ENCODE measurements around the gene MSI2. TPM values are rescaled to one million over a fixed set of nuclear protein-coding genes. Genes with fewer than 3 reads are reported as not detected.

Gene MSI2
- polyA plus RNA-seq, 3 donors = 82.8 to 94.6 (median 84.0) TPM

GRCh38 chr17:57338257-57338914 lies 82.1 kb downstream of the MSI2 start:
- no peak for DNase-seq (ENCODE audit: low read depth in 3 of 3, low spot score in 2 of 3)

GRCh38 chr17:57340160-57340981 lies 84.0 kb downstream of the MSI2 start:
- no peak for DNase-seq (ENCODE audit: low read depth in 3 of 3, low spot score in 2 of 3)

DNA sequence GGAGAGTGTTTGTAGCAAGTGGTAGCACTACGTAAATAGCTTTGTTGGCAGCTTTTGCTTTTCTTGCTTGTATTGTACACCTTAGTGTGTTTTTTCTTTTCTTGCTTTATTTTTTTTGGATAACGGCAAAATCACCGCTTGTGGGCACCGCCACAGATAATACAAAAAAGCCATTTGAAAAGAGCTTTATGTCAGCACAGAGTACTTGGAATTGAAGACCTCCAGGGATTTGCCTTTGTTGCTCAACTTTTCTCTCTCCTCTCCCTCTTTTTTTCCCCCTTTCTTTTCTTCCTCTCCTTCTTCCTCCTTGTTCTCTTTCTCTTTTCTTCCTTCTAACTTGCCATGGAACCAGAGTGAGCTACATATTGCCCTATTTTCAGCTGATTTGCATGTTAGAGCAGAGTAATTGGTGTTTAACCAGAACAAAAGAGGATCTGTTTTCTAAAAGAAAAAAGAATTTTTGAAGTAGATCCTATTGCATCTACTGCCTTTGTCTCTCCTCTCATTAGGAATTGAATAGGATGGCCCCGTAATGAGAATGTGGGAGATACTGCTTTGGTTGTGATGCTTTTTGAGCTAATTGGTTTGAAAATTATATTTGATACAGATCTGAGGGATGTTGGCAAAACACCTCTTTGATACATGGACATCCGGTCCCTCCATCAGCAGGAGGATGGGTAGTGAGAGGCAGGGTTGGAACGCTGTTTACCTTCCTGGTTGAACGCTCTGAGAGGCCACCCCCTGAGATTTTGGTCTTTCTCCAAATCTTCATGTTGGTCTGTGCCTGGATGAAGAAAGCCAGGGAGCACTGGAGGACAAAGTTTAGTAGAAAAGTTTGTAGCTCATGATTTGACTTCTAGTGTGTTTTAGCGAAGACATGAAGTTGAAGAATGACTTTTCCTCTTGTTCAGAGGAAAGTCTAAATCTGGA lies 85.6 kb downstream of the MSI2 start:
- no peak for DNase-seq (ENCODE audit: low read depth in 3 of 3, low spot score in 2 of 3)

DNA sequence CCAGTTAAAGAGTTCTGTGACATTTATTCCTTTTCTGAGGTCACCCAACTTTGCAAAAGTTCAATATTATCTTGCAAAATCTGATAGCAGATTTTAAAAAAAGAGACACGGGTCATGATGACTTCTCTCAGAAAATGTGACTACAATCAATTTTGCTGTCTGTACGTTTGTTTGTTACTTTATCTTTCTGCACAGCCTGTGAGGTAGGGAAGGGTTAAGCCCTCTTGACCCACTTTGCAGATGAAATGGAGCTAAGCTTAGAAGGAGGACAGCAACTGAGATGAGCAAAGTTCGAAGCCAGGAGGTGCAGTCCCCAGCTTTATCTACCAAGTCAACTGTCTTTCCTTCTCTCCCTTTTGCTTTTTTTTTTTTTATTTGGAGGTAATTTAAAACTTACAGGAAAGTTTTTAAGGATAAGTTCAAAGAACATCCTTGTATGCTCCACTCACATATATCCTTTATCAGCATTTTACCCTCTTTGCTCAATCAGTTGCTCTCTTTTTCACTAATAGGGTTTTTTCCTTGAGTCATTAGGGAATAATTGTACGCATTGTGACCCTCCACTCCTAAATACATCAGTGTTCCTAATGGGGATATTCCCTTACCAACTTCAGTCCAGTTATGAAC lies 86.8 kb downstream of the MSI2 start:
- DNase-seq (ENCODE audit: low read depth in 3 of 3, low spot score in 2 of 3) = no peak

DNA sequence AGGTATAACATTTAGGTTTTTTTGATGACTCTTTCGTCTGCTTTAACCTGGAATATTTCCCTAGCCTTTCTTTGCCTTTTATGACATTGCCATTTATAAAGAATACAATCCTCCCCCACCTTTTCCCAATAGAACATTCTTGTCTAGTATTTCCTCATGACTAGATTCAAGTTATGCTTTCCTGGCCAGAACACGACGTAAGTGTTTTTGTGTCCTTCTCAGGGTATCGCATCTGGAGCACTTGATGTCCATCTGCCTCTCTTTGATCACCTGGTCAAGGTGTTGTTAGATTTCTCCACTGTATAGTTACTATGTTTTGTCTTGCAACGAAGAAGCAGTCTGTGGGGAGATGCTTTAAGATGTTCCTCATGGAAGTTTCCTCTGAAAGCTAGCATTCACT lies 87.4 kb downstream of the MSI2 start:
- DNase-seq (ENCODE audit: low read depth in 3 of 3, low spot score in 2 of 3) = no peak

DNA sequence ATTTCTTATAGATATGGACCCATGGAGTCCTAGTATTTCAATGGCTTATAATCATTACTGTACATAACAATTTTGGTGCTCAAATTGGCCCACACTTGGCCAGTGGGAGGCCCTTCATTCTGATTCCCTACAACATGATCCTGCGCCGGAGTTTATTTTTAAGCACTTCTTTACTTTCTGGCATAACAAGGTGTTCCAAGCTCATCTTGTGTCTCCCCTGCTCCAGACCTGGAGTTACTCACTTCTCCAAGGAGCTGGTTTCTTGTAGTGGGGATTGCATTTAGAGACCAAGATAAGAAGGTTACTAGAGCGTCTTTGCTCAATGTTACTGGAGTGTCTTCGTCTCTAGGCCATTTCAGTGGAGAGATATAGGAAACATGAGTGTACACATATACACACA lies 87.9 kb downstream of the MSI2 start:
- DNase-seq (ENCODE audit: low read depth in 3 of 3, low spot score in 2 of 3) = no peak

DNA sequence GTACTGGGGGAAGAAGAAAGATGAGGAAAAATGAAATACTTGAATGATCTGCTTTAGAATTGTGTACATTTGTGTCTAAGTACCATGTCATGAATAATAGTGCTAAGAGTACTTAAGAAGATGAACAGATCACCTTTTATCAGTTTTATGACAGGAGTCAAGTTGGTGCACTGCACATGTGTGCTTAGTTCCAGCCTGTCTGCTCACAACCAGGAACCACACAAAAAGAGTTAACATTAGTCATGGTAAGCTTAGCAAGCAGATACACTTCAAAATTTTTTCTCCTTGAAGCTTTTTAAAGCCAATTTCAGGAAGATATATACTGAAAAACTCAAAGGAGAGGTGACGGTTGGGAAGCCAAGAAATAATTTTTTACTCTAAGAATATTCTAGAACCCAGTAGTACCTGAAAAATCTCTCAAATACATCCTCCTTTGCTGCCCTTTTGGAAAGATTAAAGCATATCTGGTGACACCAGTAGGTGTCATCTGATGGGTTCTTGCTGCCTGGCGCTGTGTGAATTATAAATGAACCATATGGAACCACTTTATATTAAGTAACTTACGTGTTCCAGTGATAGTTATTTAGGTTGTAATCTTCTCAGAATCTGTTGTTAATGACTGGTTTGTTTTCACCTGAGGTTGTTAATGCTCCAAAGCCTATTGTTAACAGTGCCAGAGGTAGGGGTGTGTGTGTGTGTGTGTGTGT lies 93.4 kb downstream of the MSI2 start:
- no peak for DNase-seq (ENCODE audit: low read depth in 3 of 3, low spot score in 2 of 3)

DNA sequence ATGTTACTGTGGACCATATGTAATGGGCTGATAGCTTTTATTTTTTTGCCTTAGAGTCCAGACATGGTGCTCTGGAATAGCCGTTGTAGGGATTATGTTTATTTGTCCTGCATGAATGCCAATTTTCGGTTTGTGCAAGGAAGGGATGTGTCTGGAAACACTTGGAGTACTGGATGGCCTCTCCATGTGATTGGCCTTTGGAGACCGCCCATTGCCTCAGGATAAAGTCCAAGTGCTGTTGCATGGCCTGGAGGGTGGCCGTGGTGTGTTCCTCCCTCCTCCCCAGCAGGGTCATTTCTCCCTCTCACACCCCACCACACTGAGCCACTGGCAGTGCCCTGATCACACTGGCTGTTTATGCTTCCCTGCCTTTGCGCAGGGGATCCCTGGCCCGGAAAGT lies 93.9 kb downstream of the MSI2 start:
- no peak for DNase-seq (ENCODE audit: low read depth in 3 of 3, low spot score in 2 of 3)

- DNase-seq (ENCODE audit: low read depth in 3 of 3, low spot score in 2 of 3) = no peak
These were observed 96.4 kb downstream of the MSI2 start for GRCh38 chr17:57352665-57353175.

DNA sequence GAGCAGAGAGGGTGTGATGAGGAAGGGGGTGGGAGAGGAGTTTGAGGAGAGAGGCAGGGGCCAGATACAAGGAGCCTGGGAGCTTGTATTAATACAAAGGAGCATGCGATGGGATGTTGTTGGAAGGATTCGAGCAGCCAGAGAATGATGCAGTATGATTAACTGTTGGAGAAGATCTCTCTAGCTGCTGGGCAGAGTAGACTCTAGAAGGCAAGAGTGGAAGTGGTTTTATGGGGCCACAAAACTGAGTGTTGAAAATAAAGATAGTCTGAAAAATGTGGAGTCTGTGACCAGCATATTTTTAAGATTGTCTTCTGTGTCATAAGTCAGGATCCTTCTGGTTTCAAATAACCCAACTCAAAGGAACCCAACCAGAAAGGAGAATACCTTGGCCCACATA lies 98.3 kb downstream of the MSI2 start:
- DNase-seq (ENCODE audit: low read depth in 3 of 3, low spot score in 2 of 3) = no peak

DNA sequence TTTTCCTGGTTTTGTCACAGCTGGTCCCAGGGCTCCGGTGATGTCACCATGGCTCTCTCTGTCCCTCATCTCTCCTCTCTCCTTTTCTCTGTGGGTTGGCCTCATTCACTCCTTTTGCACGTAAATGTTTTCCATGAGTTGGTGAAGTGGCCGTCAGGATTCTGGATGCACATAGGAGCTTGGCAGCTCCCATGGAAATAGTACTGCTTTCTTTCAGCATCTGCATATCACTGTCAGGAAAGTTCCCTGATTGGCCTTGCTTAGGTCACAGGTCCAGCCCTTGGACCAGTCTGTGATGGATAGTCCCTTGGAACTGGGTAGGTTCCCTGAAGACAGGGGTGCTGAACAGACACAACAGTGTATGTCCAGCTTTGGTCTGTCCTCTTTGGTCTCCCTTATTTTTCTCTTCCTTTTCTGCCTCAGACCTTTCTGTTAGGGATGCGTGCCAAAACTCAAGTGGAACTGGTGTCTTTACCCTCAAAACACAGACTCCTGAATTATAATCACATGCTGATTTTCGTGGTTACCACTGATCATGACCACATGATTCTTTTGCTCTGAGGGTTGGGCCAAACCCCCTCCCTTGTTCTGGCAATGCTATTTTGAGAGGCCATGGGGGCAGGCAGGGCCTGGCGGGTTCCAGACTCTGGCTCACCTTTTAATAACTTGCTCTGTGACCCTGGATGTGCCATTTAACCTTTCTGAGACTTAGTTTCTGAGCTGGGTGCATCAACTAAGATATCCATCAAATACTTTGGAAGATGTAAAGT lies 99.0 kb downstream of the MSI2 start:
- no peak for DNase-seq (ENCODE audit: low read depth in 3 of 3, low spot score in 2 of 3)

DNA sequence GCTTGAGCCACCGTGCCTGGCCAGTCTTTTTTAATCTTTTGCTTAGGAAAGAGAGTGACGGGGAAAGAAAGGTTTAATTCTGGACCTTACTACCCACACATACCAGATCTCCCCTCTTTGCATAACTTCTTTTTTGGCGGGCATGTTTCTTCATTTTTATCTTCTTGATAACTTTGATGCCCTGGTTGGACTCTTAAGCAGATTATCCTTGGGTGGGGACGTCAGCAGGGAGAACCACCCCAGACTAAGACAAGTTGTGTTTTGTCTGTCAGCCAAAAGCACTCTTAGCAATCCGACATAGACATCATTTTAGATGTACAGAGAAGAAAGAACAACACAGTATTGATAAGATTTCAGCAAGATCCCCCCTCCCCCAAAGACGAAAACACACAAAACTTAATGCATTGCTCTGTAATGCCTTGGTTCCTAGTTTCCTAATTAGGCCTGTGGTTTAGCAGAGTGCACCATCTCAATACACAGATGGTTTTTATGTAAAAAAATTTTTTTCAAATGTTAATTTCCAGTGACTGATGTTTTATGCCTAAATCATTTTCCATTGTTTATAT lies 99.9 kb downstream of the MSI2 start:
- no peak for DNase-seq (ENCODE audit: low read depth in 3 of 3, low spot score in 2 of 3)

- no peak for DNase-seq (ENCODE audit: low read depth in 3 of 3, low spot score in 2 of 3)
These were observed 100.5 kb downstream of the MSI2 start for GRCh38 chr17:57356719-57357391.

DNA sequence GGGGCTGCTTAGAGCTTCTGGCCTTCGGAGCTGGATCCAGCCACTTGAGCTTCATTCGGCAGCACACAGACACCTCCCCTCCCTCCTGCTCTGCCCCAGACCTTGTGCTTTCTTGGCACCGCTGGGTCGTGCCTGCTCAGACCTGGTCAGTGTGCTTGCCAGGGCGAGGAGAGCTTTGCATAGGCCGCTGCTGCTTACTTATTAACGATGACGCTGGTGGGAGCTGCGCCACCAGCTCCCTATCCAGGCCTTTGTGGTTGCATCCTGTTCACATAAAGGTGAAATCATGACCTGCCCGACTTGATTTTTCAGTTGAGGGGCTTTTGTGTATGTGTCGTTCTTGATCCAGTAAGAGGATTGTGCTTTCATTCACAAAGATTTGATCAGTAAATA lies 101.1 kb downstream of the MSI2 start:
- DNase-seq (ENCODE audit: low read depth in 3 of 3, low spot score in 2 of 3) = no peak

- DNase-seq (ENCODE audit: low read depth in 3 of 3, low spot score in 2 of 3) = no peak
These were observed 101.6 kb downstream of the MSI2 start for GRCh38 chr17:57357830-57358430.

GRCh38 chr17:57360266-57360665 lies 103.9 kb downstream of the MSI2 start:
- DNase-seq (ENCODE audit: low read depth in 3 of 3, low spot score in 2 of 3) = no peak

- no peak for DNase-seq (ENCODE audit: low read depth in 3 of 3, low spot score in 2 of 3)
These were observed 106.7 kb downstream of the MSI2 start for GRCh38 chr17:57362797-57363556.
